GM19193 (cell line): ENCODE data around the gene IBA57.

Experiments
- POLR2A ChIP-seq: IDR thresholded peaks from 4 replicates; pipeline ENCODE4 v1.6.1; 2011; ENCODE audit not compliant: insufficient read depth, insufficient read length; ENCODE audit errors: extremely low read depth

The IBA57 gene

DNA sequence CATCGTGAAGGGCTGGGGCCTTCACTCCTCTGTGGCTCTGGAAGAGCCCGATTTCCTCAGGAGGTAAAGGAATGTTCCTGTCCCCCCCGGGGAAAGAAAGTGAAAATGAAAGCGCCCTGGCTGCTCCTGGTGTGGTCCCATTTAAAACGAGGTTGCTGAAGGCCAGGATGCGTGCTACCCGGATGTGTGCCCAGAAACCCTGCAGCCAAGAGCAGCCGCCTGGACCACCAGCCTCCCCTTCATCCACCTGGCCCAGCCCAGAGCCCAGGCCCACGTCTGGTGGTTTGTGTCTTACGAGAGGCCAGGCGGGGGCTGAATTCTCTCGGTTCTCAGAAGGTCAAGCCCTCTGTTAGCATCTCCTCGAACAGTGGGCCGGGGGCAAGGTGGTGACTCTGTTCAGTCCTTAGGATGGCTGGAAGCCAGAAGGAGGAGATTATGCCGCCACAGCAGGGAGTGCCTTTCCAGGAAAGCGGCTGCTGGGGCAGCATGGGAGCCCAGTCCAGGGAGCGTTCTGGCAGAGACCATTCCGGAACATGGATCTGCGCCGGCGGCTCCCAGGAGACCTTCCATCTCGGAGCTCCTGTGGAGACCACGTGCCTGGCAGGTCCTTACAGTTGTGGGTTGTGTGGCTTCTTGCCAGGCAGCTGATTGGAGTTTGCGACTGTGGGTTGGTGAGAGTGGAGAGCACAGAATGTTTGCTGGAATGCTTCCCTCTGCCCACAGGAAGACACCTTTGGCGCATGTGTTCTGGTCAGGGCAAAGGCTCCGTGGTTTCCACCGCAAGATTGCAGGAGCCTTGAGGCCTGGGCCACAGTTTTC is 24.2 kb upstream of the IBA57 start:
- no peak for TF ChIP-seq POLR2A

DNA sequence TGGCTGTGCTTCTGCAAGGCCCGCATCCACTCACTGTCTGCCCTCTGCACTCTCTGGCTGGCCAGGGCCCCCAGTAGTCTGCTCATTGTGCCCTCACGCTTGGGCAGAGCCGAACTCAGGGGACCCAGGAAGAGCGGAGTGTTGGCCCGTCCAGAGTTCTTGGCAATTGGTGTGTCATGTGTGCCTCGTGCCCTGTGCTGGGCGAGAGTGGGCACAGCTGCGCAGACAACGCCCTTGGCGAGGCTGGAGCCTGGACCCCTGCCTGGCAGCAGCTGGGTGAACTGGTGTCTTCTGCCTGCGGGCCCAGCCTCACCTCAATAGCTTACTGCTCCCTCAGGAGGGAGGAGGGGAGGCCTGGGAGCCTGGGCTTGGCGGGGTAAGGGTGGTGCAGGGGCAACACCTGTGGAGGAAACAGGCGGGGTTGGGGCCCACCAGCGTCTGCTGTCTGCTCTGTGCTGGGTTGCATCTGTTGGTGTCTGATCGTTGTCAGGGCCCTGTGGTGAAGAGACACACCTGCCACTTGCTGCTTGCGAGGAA is 23.4 kb upstream of the IBA57 start:
- no peak for TF ChIP-seq POLR2A

DNA sequence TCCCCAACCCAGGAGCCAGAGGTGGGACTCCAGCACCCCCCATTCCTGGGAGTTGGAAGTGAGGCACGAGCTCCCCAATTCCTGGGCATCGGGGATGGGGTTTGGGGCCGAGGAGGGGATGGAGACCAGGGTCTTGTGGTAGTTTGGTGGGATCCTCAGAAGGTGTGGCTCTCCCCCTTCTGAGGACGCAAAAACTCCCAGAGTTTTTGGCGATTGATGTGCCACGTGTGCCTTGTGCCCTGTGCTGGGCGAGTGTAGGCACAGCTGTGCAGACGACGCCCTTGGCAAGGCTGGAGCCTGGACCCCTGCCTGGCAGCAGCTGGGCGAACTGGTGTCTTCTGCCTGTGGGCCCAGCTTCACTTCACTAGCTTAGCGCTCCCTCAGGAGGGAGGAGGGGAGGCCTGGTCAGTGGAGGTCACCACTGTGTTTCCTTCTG is 22.9 kb upstream of the IBA57 start:
- no peak for TF ChIP-seq POLR2A

DNA sequence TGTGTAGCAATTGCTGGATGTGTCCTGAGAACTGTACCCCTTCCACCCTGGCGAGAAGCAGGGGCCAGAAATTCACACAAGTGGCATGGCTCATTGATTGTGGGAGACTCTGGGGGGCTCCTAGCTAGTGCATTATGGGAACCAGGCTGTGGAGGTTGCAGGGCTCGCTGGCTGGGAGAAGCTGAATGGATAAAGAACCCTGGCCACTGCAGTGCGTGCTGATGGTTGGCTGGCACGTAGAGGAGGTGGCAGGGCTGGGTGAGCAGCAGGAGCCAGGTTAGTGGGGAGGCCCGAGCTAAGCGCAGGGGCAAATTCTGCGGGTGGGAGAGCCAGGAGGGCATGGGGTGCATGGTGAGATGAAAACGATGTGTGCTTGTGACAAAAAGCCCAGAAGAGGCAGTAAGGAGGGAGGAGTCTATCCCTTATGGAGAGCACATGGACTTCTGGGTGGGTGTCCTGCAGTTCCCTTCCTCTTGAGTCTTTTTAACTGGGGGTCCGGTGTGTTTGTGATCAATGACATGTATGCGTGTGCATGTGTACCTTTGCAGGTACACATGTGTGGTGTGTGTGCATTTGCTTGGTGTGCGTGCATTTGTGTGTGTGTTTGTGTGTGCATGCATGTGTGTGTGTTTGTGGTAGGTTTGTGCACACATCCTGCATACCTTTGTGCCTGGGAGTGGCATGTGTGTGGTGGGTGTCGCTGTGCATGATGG is 22.0 kb upstream of the IBA57 start:
- no peak for TF ChIP-seq POLR2A

DNA sequence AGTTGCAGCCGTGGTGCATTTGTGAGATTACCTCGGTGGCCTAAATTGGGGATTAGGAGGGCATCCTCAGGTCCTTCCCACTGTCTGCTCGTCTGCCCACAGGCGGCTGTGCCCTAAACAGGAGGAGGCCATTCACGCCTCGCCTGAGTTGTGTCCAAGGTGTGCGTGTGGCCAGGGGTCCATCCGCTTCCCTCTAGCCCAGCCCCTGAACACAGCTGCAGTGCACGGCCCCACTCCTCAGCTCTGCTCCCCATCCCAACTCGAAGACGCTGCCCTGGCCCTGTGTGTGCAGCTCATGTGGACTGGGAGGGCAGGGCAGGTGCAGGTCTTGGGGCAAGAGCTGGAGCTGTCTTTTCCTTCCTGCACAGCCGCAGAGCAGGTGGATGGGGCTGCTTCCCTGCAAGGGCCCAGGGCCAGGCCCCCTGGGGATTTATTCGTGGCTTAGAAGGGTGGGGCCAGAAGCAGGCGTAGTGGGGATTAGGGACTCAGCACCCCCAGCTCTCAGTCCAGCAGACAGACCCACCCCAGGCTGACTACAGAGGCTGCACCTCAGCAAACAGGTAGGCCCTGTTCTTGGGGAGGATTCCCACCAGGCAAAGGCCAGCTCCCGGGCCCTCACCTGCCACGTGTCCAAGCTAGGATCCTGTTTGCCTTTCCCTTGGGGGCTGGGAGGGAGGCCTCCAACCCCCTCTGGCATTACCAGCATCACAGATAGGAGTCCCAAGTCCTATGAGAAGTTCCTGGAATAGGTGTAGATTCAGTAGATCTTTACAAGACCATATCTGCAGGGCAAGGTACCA is 21.2 kb upstream of the IBA57 start:
- no peak for TF ChIP-seq POLR2A

DNA sequence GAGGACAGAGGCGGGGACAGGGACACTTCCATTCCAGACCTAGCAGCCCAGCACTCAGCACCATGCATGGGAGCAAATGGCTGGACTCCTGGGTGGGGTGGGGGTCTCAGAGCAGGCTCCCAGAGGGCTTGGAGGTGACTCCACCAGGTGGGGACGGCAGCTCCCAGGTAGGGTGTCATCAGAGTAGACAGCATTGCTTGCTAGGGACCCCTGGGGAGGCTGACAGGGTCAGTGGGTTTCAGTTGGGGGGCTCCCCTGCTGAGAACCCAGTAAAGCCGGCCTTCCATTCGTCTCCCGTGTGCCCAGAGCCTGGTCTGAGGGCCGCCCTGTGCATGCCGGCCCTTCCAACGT is 20.6 kb upstream of the IBA57 start:
- no peak for TF ChIP-seq POLR2A

DNA sequence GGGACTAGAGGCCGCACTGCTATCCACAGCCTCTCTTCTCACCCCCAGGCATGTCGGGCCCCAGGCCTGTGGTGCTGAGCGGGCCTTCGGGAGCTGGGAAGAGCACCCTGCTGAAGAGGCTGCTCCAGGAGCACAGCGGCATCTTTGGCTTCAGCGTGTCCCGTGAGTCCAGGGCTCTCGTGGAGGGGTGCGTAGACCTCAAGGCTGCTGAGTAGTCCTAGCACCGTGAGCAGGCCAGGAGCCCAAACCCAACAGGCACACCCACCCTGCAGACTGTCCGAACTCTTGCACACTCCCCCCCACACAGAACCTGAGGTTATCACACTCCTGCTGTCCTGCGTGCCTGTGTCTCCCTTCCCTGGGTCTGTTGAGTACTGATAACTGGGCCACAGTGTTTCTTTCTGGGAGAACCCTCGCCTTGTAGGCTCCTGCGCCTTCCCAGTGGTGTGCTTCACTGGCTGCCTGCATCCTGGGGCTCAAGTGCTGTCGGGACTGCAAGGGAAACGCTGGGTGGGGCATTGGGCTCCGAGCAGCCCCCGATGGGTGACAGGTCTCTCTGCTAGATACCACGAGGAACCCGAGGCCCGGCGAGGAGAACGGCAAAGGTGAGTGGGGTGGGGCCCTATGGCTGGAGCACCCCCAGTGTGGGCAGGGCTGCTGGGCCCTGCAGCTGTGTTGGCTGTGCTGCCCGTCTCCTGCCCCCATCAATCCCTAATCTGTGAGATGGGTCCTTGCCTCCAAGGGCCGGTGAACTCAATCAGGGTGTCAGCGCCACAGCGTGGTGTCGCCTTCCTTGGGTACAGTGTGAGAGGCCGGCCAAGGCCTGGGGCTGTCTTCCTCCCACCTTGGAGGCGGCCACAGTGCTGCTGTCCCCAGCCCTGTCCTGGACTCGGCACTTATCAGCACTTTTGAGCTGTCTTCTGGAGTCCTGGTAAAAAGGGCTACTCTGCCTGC is 19.9 kb upstream of the IBA57 start:
- no peak for TF ChIP-seq POLR2A

DNA sequence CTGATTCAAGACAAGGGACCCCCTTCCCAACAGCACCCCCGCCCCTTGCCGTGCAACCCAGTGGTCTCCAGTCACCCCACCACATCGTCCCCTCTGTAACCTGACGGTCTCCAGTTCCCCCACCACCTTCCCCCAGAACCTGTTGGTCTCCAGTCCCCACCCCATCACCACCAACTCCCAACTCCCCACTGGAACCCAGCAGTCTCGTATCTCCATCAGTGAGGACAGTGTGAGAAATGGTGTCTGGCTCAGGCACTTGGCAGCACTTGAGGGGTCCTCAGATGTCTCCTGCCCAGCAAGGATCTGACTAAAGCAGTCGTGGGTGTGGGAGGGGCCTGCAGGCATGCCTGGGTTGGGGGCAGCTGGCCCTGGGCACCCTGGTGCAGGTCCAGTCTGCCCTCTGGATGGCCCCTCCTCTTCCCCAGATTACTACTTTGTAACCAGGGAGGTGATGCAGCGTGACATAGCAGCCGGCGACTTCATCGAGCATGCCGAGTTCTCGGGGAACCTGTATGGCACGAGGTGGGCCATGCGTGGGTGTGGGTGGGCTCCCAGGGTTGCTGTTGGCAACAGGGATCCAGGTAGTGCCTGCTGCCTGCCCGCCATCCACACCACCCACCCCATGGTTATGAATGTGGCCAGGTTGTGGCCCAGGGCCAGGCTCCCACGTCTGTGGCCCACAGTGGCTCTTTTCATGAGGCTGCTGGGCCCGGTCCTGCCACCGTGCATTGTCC is 19.0 kb upstream of the IBA57 start:
- TF ChIP-seq POLR2A: no peak

DNA sequence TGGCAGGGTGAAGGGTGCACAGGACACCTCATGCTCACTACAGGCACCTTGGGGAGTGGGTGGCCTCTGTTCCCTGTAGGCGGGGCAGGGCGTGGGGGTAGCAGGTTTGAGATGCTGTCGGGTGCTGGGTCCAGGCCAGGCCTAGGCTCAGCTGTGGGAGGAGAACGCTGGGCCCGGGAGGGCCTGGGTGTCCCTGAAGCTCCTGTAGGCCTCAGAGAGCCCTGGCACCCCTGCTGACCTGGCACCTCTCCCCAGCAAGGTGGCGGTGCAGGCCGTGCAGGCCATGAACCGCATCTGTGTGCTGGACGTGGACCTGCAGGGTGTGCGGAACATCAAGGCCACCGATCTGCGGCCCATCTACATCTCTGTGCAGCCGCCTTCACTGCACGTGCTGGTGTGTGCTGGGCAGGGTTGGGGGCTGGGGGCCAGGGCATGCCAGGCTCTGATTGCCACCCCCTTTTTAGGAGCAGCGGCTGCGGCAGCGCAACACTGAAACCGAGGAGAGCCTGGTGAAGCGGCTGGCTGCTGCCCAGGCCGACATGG is 18.4 kb upstream of the IBA57 start:
- no peak for TF ChIP-seq POLR2A

DNA sequence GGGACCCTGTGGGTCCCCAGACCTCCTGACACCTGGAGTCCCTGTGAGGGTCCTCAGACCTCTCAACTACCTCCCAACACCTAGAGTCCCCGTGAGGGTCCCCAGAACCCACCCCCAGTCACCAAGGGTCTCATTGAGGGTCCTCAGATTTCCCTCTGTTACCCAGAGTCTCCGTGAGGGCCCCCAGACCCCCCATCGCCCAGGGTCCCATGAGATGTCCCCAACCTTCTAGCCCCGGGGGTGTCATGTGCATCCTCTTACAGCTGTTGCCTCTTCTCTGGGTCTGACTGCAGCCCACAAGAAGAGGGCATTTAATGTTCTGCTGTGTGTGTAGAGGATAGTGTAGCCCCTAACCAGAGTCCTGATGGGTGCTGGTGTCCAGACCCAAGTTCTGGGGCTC is 17.8 kb upstream of the IBA57 start:
- no peak for TF ChIP-seq POLR2A

DNA sequence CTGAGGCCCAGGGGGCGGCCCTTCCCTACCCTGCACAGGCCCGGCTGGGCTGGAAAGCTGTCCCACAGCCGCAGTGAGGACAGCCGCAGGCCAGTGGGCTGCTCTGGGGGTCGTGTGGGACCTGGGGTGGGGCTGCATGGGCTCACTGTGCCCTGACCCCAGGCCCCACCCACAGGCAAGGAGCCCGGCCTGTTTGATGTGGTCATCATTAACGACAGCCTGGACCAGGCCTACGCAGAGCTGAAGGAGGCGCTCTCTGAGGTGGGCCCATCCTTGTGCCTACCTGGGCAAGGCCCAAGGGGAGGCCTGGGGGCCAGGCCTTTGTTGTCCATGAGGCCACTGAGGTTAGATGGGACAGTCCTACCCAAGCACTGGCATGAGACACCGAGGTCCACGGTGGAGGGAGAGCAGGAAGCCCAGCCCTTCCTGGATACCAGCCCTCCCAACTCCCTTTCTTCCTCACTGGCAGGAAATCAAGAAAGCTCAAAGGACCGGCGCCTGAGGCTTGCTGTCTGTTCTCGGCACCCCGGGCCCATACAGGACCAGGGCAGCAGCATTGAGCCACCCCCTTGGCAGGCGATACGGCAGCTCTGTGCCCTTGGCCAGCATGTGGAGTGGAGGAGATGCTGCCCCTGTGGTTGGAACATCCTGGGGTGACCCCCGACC is 17.3 kb upstream of the IBA57 start:
- TF ChIP-seq POLR2A: no peak

DNA sequence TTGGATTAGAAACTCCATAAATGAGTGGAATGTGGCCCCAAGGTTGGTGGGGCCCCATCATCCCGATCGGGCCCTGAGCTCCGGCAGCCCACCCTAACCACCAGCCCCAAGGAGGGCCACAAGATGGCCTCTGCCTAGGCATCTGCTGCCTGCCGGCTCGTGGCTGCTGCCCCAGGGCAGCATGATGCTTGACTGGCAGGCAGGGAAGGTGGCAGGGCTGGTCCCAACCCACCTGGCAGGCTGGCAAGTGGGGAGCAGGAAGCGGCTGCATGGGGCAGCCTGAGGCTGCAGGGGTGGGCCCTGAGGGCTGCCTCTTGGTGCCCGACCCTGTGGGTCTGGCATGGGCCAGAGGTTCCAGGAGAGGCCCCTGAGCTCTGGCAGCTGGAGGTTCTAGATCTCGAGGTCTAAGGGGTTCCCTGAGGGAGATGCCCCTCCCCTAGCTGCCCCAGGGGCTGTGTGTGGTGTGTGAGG is 16.6 kb upstream of the IBA57 start:
- no peak for TF ChIP-seq POLR2A
